ENCODE measurements around the gene DLGAP1.

GRCh38 chr18:4125224-4125623 is 329.9 kb downstream of the DLGAP1 start:
- TF ChIP-seq, protein P1, sequence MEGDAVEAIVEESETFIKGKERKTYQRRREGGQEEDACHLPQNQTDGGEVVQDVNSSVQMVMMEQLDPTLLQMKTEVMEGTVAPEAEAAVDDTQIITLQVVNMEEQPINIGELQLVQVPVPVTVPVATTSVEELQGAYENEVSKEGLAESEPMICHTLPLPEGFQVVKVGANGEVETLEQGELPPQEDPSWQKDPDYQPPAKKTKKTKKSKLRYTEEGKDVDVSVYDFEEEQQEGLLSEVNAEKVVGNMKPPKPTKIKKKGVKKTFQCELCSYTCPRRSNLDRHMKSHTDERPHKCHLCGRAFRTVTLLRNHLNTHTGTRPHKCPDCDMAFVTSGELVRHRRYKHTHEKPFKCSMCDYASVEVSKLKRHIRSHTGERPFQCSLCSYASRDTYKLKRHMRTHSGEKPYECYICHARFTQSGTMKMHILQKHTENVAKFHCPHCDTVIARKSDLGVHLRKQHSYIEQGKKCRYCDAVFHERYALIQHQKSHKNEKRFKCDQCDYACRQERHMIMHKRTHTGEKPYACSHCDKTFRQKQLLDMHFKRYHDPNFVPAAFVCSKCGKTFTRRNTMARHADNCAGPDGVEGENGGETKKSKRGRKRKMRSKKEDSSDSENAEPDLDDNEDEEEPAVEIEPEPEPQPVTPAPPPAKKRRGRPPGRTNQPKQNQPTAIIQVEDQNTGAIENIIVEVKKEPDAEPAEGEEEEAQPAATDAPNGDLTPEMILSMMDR (IDR thresholded peaks at IDR 0.05): no peak
- TF ChIP-seq POLR2AphosphoS5 (IDR thresholded peaks at IDR 0.05): no peak
- no peak for TF ChIP-seq POLR2A (IDR thresholded peaks at IDR 0.05)
- TF ChIP-seq EP300 (IDR thresholded peaks at IDR 0.05): no peak
